ENCODE measurements around the gene YWHAG.

GRCh38 chr7:76304888-76305375 lies 53.9 kb downstream of the YWHAG start:
- TF ChIP-seq CTCF (IDR thresholded peaks at IDR 0.05) (no peak), POLR2A (IDR thresholded peaks at IDR 0.05) (peak in 1 of 2 donors; percentile 18)

All from heart left ventricle (tissue), 13 donors.